K562 (cell line): ENCODE results near the gene RRAGD. TPM values are rescaled to one million over a fixed set of nuclear protein-coding genes. Genes with fewer than 3 reads are reported as not detected.

Experiments used
- CAMTA2 ChIP-seq: fragments of 250-450 bp; sonication (Bioruptor Pico); conservative IDR thresholded peaks from 2 replicates; pipeline ENCODE4 v1.5.1; 2022
- HEY1 ChIP-seq: fragments of 250-450 bp; sonication (Bioruptor Pico); IDR thresholded peaks from 2 replicates; pipeline ENCODE4 v1.5.0; 2020; ENCODE audit warnings: mild to moderate bottlenecking, moderate library complexity, borderline replicate concordance
- HOXB6 ChIP-seq: fragments of 250-450 bp; sonication (Bioruptor Pico); IDR thresholded peaks from 2 replicates; pipeline ENCODE4 v1.5.1; 2022; ENCODE audit warnings: mild to moderate bottlenecking, borderline replicate concordance
- MYC ChIP-seq, 2 experiments: fragments of 250-450 bp in 1 of 2; sonication (Bioruptor Pico) in 1 of 2; IDR thresholded peaks; 2 replicates each; pipeline versions ENCODE4 v1.5.1 to v1.6.1; 2012 to 2021; ENCODE audit warnings: low read depth in 2 of 2, borderline replicate concordance in 1 of 2, improper control_type of control experiment in 1 of 2, low read length in 1 of 2, mild to moderate bottlenecking in 1 of 2, moderate library complexity in 1 of 2
- NFIC ChIP-seq: fragments of 450-650 bp; IDR thresholded peaks from 2 replicates; pipeline ENCODE4 v1.6.1; 2017; ENCODE audit warnings: mild to moderate bottlenecking, inconsistent platforms
- PCBP1 ChIP-seq: fragments of 200-400 bp; formaldehyde crosslinking; IDR thresholded peaks from 2 replicates; pipeline ENCODE4 v1.6.1; 2018; ENCODE audit warnings: mild to moderate bottlenecking, low read depth, low read length; ENCODE audit not compliant: poor library complexity, severe bottlenecking
- SIX5 ChIP-seq, 2 experiments: IDR thresholded peaks; 2 replicates each; pipeline ENCODE4 v1.6.1; 2011; ENCODE audit warnings: low read length in 2 of 2, borderline replicate concordance in 1 of 2, low read depth in 1 of 2, mild to moderate bottlenecking in 1 of 2, moderate library complexity in 1 of 2; ENCODE audit not compliant: insufficient read depth in 1 of 2
- SMC3 ChIP-seq: conservative IDR thresholded peaks from 2 replicates; pipeline ENCODE4 v1.6.1; 2011; ENCODE audit warnings: low read depth, low read length, improper control_type of control experiment; ENCODE audit not compliant: insufficient read depth
- ZBED1 ChIP-seq: IDR thresholded peaks from 2 replicates; pipeline ENCODE4 v1.6.1; 2014
- ZNF239 ChIP-seq: fragments of 250-450 bp; sonication (Bioruptor Pico); IDR thresholded peaks from 2 replicates; pipeline ENCODE4 v1.4.0; 2020; ENCODE audit warnings: mild to moderate bottlenecking
- ZNF24 ChIP-seq: fragments of 450-650 bp; IDR thresholded peaks from 2 replicates; pipeline ENCODE4 v1.6.1; 2016
- polyA plus RNA-seq, 8 experiments: library from polyadenylated mRNA; depleted of rRNA in 4 of 8; stranded (reverse) in 5 of 8; unstranded in 3 of 8; fragments of >200 nt; fragmentation: Nextera tagmentation in 2 of 8; fragmentation: Illumina TruSeq in 1 of 8; extraction: Ambion mirVana in 2 of 8; extraction: Trizol in 1 of 8; gene quantifications; 2 replicates each; pipeline versions ENCODE4 v1.2.1 to v1.2.3, GENCODE V29; 2011 to 2014; ENCODE audit warnings: inconsistent platforms in 1 of 8, missing spikeins in 1 of 8
- total RNA-seq, 7 experiments: library from RNA; depleted of rRNA in 6 of 7; stranded (reverse); fragments of >200 nt in 6 of 7; fragmentation: Illumina TruSeq in 2 of 7; extraction: Trizol in 2 of 7; gene quantifications; 2 replicates each; pipeline versions ENCODE4 v1.2.1 to v1.2.3, GENCODE V29; 2011 to 2021; ENCODE audit warnings: low replicate concordance in 1 of 7
- TF ChIP-seq, protein P1 (sequence below): sonication (generic); formaldehyde crosslinking; IDR thresholded peaks from 2 replicates; pipeline ENCODE4 v1.8.1; 2023; ENCODE audit warnings: mild to moderate bottlenecking, missing genetic modification reagents
- TF ChIP-seq, protein P2 (sequence below): fragments of 250-450 bp; sonication (Bioruptor Pico); IDR thresholded peaks from 2 replicates; pipeline ENCODE4 v1.8.0; 2021; ENCODE audit warnings: moderate library complexity, mild to moderate bottlenecking, inconsistent platforms
- TF ChIP-seq, protein P3 (sequence below): fragments of 450-650 bp; IDR thresholded peaks from 2 replicates; pipeline ENCODE4 v1.6.1; 2014; ENCODE audit warnings: low read depth, mild to moderate bottlenecking, moderate library complexity, borderline replicate concordance
- TF ChIP-seq, protein P4 (sequence below): fragments of 250-450 bp; sonication (Bioruptor Pico); IDR thresholded peaks from 2 replicates; pipeline ENCODE4 v1.4.0; 2020
- TF ChIP-seq, protein P5 (sequence below): fragments of 450-650 bp; IDR thresholded peaks from 2 replicates; pipeline ENCODE4 v1.6.1; 2018; ENCODE audit not compliant: partially characterized antibody

The RRAGD gene
- total and polyA plus RNA-seq, 9 of the 15 experiments (the other 6 are each of a cell fraction or from before 2014, with no cell fraction given): 0.03 to 0.07 (median 0.04) TPM; not detected in 6

DNA sequence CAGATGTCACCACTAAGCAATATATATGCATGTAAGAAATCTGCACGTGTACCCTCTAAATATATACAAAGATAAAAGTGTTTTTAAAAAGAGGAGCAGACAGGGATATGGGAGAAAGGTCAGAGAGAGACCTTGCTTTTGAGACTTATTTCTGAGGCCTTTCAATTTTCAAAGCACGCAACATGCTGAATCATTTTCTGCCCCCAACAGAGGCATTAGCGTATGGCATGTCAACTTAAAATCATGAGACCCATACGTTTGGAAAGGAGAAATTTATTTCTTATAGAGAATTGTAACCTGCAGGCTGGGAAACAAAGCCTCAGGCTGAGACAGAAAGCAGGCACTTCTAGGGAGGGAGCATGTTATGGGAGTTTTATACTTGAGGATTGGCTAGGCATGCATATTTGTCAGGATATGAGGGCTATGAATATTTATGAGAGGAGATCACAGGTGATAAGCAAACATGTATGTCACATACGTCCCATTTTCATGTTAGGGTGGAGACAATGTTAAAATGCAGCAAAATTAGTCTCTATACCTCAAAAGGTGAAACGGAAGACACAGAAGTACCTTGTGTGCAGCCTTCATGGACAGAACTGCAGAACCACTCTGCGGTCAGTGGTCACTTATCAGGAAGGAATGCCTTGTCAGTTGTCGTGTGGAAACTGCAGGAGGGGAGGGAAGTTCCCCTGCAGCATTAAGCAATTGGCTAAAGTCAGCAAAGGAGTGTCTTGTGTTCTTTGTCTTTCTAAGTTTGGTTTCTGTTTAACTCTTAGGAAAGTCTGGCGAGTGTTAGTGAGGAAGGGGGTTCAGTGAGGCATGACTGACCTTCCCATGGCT, 90.7 kb downstream of the RRAGD start (continued):
- TF ChIP-seq, protein P1, sequence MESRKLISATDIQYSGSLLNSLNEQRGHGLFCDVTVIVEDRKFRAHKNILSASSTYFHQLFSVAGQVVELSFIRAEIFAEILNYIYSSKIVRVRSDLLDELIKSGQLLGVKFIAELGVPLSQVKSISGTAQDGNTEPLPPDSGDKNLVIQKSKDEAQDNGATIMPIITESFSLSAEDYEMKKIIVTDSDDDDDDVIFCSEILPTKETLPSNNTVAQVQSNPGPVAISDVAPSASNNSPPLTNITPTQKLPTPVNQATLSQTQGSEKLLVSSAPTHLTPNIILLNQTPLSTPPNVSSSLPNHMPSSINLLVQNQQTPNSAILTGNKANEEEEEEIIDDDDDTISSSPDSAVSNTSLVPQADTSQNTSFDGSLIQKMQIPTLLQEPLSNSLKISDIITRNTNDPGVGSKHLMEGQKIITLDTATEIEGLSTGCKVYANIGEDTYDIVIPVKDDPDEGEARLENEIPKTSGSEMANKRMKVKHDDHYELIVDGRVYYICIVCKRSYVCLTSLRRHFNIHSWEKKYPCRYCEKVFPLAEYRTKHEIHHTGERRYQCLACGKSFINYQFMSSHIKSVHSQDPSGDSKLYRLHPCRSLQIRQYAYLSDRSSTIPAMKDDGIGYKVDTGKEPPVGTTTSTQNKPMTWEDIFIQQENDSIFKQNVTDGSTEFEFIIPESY (CRISPR knock-in tag): 0 out of 2 replicates have a peak, but pooled peaks have one; percentile 11
- TF ChIP-seq HEY1 (CRISPR knock-in tag) (no peak), ZNF24 (no peak), SMC3 (no peak), HOXB6 (CRISPR knock-in tag) (no peak), PCBP1 (no peak), NFIC (no peak), ZBED1 (no peak), SIX5 (IDR thresholded peaks at IDR 0.05; ENCODE audit: borderline replicate concordance in 1 of 2, insufficient read depth in 1 of 2, low read depth in 1 of 2, low read length in 2 of 2) (no peak), MYC (IDR thresholded peaks at IDR 0.05; ENCODE audit: low read depth, low read length) (no peak), MYC (CRISPR knock-in tag; IDR thresholded peaks at IDR 0.05; ENCODE audit: borderline replicate concordance, low read depth) (no peak), CAMTA2 (CRISPR knock-in tag) (no peak), ZNF239 (CRISPR knock-in tag) (no peak)
- TF ChIP-seq, protein P2, sequence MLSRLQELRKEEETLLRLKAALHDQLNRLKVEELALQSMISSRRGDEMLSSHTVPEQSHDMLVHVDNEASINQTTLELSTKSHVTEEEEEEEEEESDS (CRISPR knock-in tag): no peak
- TF ChIP-seq, protein P3, sequence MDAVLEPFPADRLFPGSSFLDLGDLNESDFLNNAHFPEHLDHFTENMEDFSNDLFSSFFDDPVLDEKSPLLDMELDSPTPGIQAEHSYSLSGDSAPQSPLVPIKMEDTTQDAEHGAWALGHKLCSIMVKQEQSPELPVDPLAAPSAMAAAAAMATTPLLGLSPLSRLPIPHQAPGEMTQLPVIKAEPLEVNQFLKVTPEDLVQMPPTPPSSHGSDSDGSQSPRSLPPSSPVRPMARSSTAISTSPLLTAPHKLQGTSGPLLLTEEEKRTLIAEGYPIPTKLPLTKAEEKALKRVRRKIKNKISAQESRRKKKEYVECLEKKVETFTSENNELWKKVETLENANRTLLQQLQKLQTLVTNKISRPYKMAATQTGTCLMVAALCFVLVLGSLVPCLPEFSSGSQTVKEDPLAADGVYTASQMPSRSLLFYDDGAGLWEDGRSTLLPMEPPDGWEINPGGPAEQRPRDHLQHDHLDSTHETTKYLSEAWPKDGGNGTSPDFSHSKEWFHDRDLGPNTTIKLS: no peak
- TF ChIP-seq, protein P4, sequence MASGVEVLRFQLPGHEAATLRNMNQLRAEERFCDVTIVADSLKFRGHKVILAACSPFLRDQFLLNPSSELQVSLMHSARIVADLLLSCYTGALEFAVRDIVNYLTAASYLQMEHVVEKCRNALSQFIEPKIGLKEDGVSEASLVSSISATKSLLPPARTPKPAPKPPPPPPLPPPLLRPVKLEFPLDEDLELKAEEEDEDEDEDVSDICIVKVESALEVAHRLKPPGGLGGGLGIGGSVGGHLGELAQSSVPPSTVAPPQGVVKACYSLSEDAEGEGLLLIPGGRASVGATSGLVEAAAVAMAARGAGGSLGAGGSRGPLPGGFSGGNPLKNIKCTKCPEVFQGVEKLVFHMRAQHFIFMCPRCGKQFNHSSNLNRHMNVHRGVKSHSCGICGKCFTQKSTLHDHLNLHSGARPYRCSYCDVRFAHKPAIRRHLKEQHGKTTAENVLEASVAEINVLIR (CRISPR knock-in tag): no peak
- TF ChIP-seq, protein P5, sequence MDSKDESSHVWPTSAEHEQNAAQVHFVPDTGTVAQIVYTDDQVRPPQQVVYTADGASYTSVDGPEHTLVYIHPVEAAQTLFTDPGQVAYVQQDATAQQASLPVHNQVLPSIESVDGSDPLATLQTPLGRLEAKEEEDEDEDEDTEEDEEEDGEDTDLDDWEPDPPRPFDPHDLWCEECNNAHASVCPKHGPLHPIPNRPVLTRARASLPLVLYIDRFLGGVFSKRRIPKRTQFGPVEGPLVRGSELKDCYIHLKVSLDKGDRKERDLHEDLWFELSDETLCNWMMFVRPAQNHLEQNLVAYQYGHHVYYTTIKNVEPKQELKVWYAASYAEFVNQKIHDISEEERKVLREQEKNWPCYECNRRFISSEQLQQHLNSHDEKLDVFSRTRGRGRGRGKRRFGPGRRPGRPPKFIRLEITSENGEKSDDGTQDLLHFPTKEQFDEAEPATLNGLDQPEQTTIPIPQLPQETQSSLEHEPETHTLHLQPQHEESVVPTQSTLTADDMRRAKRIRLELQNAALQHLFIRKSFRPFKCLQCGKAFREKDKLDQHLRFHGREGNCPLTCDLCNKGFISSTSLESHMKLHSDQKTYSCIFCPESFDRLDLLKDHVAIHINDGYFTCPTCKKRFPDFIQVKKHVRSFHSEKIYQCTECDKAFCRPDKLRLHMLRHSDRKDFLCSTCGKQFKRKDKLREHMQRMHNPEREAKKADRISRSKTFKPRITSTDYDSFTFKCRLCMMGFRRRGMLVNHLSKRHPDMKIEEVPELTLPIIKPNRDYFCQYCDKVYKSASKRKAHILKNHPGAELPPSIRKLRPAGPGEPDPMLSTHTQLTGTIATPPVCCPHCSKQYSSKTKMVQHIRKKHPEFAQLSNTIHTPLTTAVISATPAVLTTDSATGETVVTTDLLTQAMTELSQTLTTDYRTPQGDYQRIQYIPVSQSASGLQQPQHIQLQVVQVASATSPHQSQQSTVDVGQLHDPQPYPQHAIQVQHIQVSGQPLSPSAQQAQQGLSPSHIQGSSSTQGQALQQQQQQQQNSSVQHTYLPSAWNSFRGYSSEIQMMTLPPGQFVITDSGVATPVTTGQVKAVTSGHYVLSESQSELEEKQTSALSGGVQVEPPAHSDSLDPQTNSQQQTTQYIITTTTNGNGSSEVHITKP: no peak
